ENCODE results near the gene INO80B.

- TF ChIP-seq, protein P1, sequence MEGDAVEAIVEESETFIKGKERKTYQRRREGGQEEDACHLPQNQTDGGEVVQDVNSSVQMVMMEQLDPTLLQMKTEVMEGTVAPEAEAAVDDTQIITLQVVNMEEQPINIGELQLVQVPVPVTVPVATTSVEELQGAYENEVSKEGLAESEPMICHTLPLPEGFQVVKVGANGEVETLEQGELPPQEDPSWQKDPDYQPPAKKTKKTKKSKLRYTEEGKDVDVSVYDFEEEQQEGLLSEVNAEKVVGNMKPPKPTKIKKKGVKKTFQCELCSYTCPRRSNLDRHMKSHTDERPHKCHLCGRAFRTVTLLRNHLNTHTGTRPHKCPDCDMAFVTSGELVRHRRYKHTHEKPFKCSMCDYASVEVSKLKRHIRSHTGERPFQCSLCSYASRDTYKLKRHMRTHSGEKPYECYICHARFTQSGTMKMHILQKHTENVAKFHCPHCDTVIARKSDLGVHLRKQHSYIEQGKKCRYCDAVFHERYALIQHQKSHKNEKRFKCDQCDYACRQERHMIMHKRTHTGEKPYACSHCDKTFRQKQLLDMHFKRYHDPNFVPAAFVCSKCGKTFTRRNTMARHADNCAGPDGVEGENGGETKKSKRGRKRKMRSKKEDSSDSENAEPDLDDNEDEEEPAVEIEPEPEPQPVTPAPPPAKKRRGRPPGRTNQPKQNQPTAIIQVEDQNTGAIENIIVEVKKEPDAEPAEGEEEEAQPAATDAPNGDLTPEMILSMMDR (optimal IDR thresholded peaks at IDR 0.05 in 1 of 3, IDR thresholded peaks at IDR 0.05 in 1 of 3, conservative IDR thresholded peaks at IDR 0.05 in 1 of 3; ENCODE audit: extremely low read depth in 1 of 3, insufficient read depth in 2 of 3, low read length in 3 of 3): peak in 1 of 3 experiments; percentile 0
- TF ChIP-seq EZH2 (IDR thresholded peaks at IDR 0.05; ENCODE audit: low read length): no peak
These were observed 27.3 kb downstream of the INO80B start for GRCh38 chr2:74481961-74482800.

All from keratinocyte (primary cell).